CD14-positive monocyte (primary cell): ENCODE results near the gene DOCK4. TPM values are rescaled to one million over a fixed set of nuclear protein-coding genes. Genes with fewer than 3 reads are reported as not detected.

Source experiments
- DNase-seq, 3 donors: peaks; one replicate each; pipeline ENCODE4 v3.0.0-alpha.2; 2011 to 2022
- H2AFZ ChIP-seq: 2 replicates; pipeline ENCODE4 v1.6.0; 2012; ENCODE audit warnings: mild to moderate bottlenecking, low read depth, low read length, inconsistent platforms; ENCODE audit not compliant: insufficient read depth, poor library complexity, severe bottlenecking
- H3K27ac ChIP-seq, 2 donors: 1 replicate in 1 of 2; 2 replicates in 1 of 2; pipeline ENCODE4 v1.5.1; 2012 to 2013; ENCODE audit warnings: low read length in 2 of 2, control low read depth in 1 of 2, inconsistent platforms in 1 of 2, low read depth in 1 of 2, mild to moderate bottlenecking in 1 of 2
- H3K27me3 ChIP-seq, 2 donors: one replicate each; pipeline versions ENCODE4 v1.6.0 to v1.6.1; 2011 to 2013; ENCODE audit warnings: low read length in 2 of 2; ENCODE audit not compliant: control insufficient read depth in 2 of 2, insufficient read depth in 2 of 2
- H3K36me3 ChIP-seq, 2 donors: replicated peaks in 1 of 2; 1 replicate in 1 of 2; 2 replicates in 1 of 2; pipeline versions ENCODE4 v1.5.1 to v1.6.1; 2012 to 2013; ENCODE audit warnings: low read length in 2 of 2, control low read depth in 1 of 2, inconsistent platforms in 1 of 2, mild to moderate bottlenecking in 1 of 2; ENCODE audit not compliant: insufficient read depth in 2 of 2, control insufficient read depth in 1 of 2
- H3K4me1 ChIP-seq, 2 donors: 1 replicate in 1 of 2; 2 replicates in 1 of 2; pipeline versions ENCODE4 v1.5.1 to v1.6.1; 2012 to 2013; ENCODE audit warnings: low read length in 2 of 2, control low read depth in 1 of 2, inconsistent platforms in 1 of 2, mild to moderate bottlenecking in 1 of 2, moderate library complexity in 1 of 2; ENCODE audit not compliant: insufficient read depth in 2 of 2, control insufficient read depth in 1 of 2
- H3K4me2 ChIP-seq: replicated peaks from 2 replicates; pipeline ENCODE3; 2012; ENCODE audit warnings: low read length, moderate library complexity, mild to moderate bottlenecking; ENCODE audit not compliant: poor library complexity, severe bottlenecking; ENCODE audit errors: extremely low read depth
- H3K4me3 ChIP-seq, 3 experiments: fragments of 200-600 bp in 1 of 3; sonication (generic) in 1 of 3; replicated peaks in 1 of 3; 1 replicate in 2 of 3; 2 replicates in 1 of 3; pipeline ENCODE4 v1.5.1; 2011 to 2013; ENCODE audit warnings: low read length in 3 of 3, mild to moderate bottlenecking in 3 of 3, control low read depth in 2 of 3, low read depth in 2 of 3, inconsistent platforms in 1 of 3, moderate library complexity in 1 of 3
- H3K79me2 ChIP-seq: 2 replicates; pipeline ENCODE4 v1.6.0; 2012; ENCODE audit warnings: mild to moderate bottlenecking, control low read depth, inconsistent platforms, low read length, moderate library complexity; ENCODE audit not compliant: insufficient read depth
- H3K9ac ChIP-seq: 2 replicates; pipeline ENCODE4 v1.6.0; 2017; ENCODE audit warnings: low read length, mild to moderate bottlenecking; ENCODE audit not compliant: insufficient read depth, poor library complexity, severe bottlenecking
- H3K9me3 ChIP-seq, 2 donors: replicated peaks in 1 of 2; 1 replicate in 1 of 2; 2 replicates in 1 of 2; pipeline versions ENCODE4 v1.5.1 to v1.6.1; 2012 to 2013; ENCODE audit warnings: low read length in 2 of 2, control low read depth in 1 of 2; ENCODE audit not compliant: control insufficient read depth in 1 of 2, insufficient read depth in 1 of 2
- H4K20me1 ChIP-seq: 2 replicates; pipeline ENCODE4 v1.6.0; 2012; ENCODE audit warnings: mild to moderate bottlenecking, low read length, control low read depth, moderate library complexity; ENCODE audit not compliant: insufficient read depth
- H3K27ac Mint-ChIP-seq, 7 donors: one replicate each; pipeline ENCODE4 v1.8.0; 2020; ENCODE audit warnings: mild to moderate bottlenecking in 7 of 7, mixed read lengths in 7 of 7, moderate library complexity in 6 of 7, inconsistent platforms in 2 of 7
- H3K27me3 Mint-ChIP-seq, 3 donors: one replicate each; pipeline ENCODE4 v1.8.0; 2021 to 2022; ENCODE audit warnings: low read depth in 3 of 3, mild to moderate bottlenecking in 3 of 3, mixed read lengths in 3 of 3, moderate library complexity in 3 of 3, inconsistent platforms in 1 of 3
- H3K36me3 Mint-ChIP-seq, 2 donors: one replicate each; pipeline ENCODE4 v1.8.0; 2020; ENCODE audit warnings: mixed read lengths in 2 of 2, inconsistent platforms in 1 of 2, mild to moderate bottlenecking in 1 of 2
- H3K4me1 Mint-ChIP-seq: one replicate; pipeline ENCODE4 v1.8.0; 2020; ENCODE audit warnings: mild to moderate bottlenecking, mixed read lengths
- H3K4me3 Mint-ChIP-seq, 2 donors: one replicate each; pipeline ENCODE4 v1.8.0; 2020; ENCODE audit warnings: mild to moderate bottlenecking in 2 of 2, mixed read lengths in 2 of 2, moderate library complexity in 1 of 2
- H3K9me3 Mint-ChIP-seq, 7 donors: one replicate each; pipeline ENCODE4 v1.8.0; 2020 to 2022; ENCODE audit warnings: mixed read lengths in 7 of 7, mild to moderate bottlenecking in 6 of 7, moderate library complexity in 6 of 7, inconsistent platforms in 2 of 7
- WGBS: methylation state at CpG from one replicate; pipeline ENCODE4 v1.1.5; 2013; ENCODE audit warnings: missing lambda C conversion rate; ENCODE audit not compliant: insufficient coverage; 5-methylcytosine and 5-hydroxymethylcytosine counted together
- intact Hi-C, 2 donors: fragments of 100-400 bp; cut with micrococcal nuclease; formaldehyde crosslinking; loops; one replicate each; pipeline versions ENCODE4 v1.15.0 to v1.15.1; 2023
- polyA plus RNA-seq, 3 donors: library from polyadenylated mRNA; depleted of rRNA in 1 of 3; unstranded in 2 of 3; stranded (reverse) in 1 of 3; fragments of 300-500 nt in 2 of 3; fragments of >200 nt in 1 of 3; fragmentation: Illumina TruSeq in 2 of 3; gene quantifications; 1 replicate in 2 of 3; 2 replicates in 1 of 3; pipeline ENCODE4 v1.2.3, GENCODE V29; 2012 to 2021
- TF ChIP-seq, protein P1 (sequence below): fragments of 200-600 bp; IDR thresholded peaks from one replicate; pipeline ENCODE4 v1.8.0; 2022; ENCODE audit warnings: antibody characterized with exemption, mild to moderate bottlenecking

Gene DOCK4
- polyA plus RNA-seq, 3 donors = 1.3 to 5.0 (median 2.7) TPM

DNA sequence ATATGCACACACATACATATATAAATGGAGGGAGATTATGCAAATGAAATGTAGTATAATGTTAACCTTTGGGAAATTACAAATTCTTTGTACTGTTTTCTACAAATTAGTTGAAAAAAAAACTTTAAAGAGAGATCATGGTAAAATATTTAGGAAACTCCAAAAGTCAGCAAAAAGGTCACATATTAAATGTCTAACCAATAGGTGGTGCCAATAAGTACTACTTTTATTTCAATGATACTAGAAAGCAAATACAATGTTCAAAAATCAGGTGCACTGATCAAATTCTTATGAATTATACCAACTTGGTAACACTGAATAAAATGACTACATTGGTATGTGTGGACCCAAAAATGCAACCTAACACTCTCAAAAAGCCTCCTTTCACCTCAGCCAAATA, 276.9 kb downstream of the DOCK4 start:
- no peak overlapping the region for H3K4me2 ChIP-seq
- intact Hi-C loops = no loop called here
- TF ChIP-seq, protein P1, sequence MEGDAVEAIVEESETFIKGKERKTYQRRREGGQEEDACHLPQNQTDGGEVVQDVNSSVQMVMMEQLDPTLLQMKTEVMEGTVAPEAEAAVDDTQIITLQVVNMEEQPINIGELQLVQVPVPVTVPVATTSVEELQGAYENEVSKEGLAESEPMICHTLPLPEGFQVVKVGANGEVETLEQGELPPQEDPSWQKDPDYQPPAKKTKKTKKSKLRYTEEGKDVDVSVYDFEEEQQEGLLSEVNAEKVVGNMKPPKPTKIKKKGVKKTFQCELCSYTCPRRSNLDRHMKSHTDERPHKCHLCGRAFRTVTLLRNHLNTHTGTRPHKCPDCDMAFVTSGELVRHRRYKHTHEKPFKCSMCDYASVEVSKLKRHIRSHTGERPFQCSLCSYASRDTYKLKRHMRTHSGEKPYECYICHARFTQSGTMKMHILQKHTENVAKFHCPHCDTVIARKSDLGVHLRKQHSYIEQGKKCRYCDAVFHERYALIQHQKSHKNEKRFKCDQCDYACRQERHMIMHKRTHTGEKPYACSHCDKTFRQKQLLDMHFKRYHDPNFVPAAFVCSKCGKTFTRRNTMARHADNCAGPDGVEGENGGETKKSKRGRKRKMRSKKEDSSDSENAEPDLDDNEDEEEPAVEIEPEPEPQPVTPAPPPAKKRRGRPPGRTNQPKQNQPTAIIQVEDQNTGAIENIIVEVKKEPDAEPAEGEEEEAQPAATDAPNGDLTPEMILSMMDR = no peak
- DNase-seq = no peak
- no peaks in the 10 kb centered on the region for H3K9me3 ChIP-seq
- no peaks in the 10 kb centered on the region for H3K36me3 ChIP-seq
- H3K79me2 ChIP-seq = no peaks in the 10 kb centered on the region
- Mint-ChIP-seq H3K9me3 (peaks cover 0 to 3% (median 0%) of the 10 kb centered on the region in 7 donors), H3K4me1 (no peaks in the 10 kb centered on the region), H3K27ac (no peak overlapping the region), H3K27me3 (peaks cover 0 to 2% (median 1%) of the 10 kb centered on the region in 3 donors), H3K4me3 (no peak overlapping the region), H3K36me3 (no peaks in the 10 kb centered on the region)
- no peaks in the 10 kb centered on the region for H3K27me3 ChIP-seq
- no peak overlapping the region for H3K4me3 ChIP-seq
- H3K27ac ChIP-seq = no peak overlapping the region
- no peak overlapping the region for H3K9ac ChIP-seq
- H3K4me1 ChIP-seq = no peaks in the 10 kb centered on the region
- H2AFZ ChIP-seq = no peak overlapping the region
- H4K20me1 ChIP-seq = no peaks in the 10 kb centered on the region

DNA sequence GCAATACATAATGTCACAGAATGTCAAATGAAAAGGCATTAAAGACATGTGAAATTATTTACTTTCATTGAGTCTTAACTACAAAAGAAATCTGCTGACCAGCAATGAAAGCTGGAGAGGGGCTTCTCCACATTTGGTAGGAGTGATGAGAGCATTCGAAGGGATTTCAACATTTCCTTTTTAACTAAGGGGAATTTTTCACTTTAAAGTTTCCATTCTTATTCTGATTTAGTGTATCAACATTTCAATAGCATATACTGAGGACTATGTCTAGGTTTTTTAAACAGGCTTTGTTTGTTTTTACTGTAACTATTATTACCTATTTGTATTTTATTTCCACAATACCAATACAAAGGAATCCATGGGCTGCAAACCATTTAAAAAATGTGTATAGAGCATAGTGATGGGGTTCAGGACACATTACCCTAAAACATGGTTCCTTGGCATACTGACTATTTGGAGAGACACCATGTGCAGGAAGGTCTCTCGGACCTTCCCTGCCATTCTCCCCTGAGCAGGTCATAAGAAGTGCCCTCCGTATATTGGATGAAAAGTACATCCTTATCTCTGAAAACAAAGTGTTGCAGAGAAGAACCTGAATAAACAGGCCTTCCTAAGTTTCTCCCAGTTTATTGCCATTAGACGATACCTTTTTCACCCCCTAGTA, 278.7 kb downstream of the DOCK4 start:
- TF ChIP-seq, protein P1 = no peak
- Histone ChIP-seq H3K4me2 (no peak overlapping the region), H3K9ac (no peak overlapping the region), H4K20me1 (no peaks in the 10 kb centered on the region), H3K4me3 (no peak overlapping the region), H2AFZ (no peak overlapping the region), H3K27ac (no peak overlapping the region), H3K9me3 (no peaks in the 10 kb centered on the region), H3K79me2 (no peaks in the 10 kb centered on the region), H3K36me3 (no peaks in the 10 kb centered on the region), H3K27me3 (no peaks in the 10 kb centered on the region), H3K4me1 (no peaks in the 10 kb centered on the region)
- no peaks in the 10 kb centered on the region for H3K36me3 Mint-ChIP-seq
- H3K4me3 Mint-ChIP-seq = no peak overlapping the region
- DNase-seq = no peak
- H3K27me3 Mint-ChIP-seq = peaks cover 0 to 2% (median 1%) of the 10 kb centered on the region in 3 donors
- intact Hi-C loops = no loop called here
- no peak overlapping the region for H3K27ac Mint-ChIP-seq
- WGBS = 100% methylated on average over 1 of the region's 4 CpGs
- H3K4me1 Mint-ChIP-seq = no peaks in the 10 kb centered on the region
- peaks cover 0 to 3% (median 0%) of the 10 kb centered on the region in 7 donors for H3K9me3 Mint-ChIP-seq
